Uterus (tissue), 4 donors: ENCODE data around the gene DPYSL5. TPM values are rescaled to one million over a fixed set of nuclear protein-coding genes. Genes with fewer than 3 reads are reported as not detected.

Experiments
- DNase-seq, 2 donors: peaks; one replicate each; pipeline ENCODE4 v3.0.0-alpha.2; 2019 to 2020
- H3K27ac ChIP-seq, 2 donors: fragments of 200-600 bp; sonication (generic); 1 replicate in 1 of 2; 2 replicates in 1 of 2; pipeline ENCODE4 v1.5.1; 2016 to 2018
- H3K27me3 ChIP-seq, 2 donors: fragments of 200-600 bp; sonication (generic); one replicate each; pipeline ENCODE4 v1.5.1; 2018 to 2019; ENCODE audit warnings: control low read depth in 1 of 2
- H3K36me3 ChIP-seq, 2 donors: fragments of 200-600 bp; sonication (generic); one replicate each; pipeline ENCODE4 v1.5.1; 2019; ENCODE audit warnings: control low read depth in 1 of 2
- H3K4me1 ChIP-seq, 2 donors: fragments of 200-600 bp; sonication (generic); one replicate each; pipeline ENCODE4 v1.5.1; 2018 to 2019; ENCODE audit warnings: control low read depth in 1 of 2
- H3K4me3 ChIP-seq, 2 donors: fragments of 200-600 bp; sonication (generic); 1 replicate in 1 of 2; 2 replicates in 1 of 2; pipeline ENCODE4 v1.5.1; 2018 to 2019; ENCODE audit warnings: mild to moderate bottlenecking in 1 of 2
- H3K9me3 ChIP-seq, 2 donors: fragments of 200-600 bp; sonication (generic); one replicate each; pipeline ENCODE4 v1.5.1; 2019; ENCODE audit warnings: control low read depth in 1 of 2
- POLR2A ChIP-seq, 2 donors: fragments of 450-650 bp; IDR thresholded peaks; one replicate each; pipeline ENCODE4 v1.6.1; 2016; ENCODE audit warnings: antibody characterized with exemption in 2 of 2, mild to moderate bottlenecking in 1 of 2, moderate library complexity in 1 of 2
- intact Hi-C: fragments of 100-400 bp; cut with DNase I; formaldehyde crosslinking; loops from one replicate; pipeline ENCODE4 v1.15.1; 2023; ENCODE audit warnings: low total_unique reads
- total RNA-seq, 4 donors: library from RNA; depleted of rRNA in 3 of 4; stranded (reverse); fragments of >200 nt in 3 of 4; gene quantifications; one replicate each; pipeline versions ENCODE4 v1.1.0 to v1.2.4, GENCODE V29; 2014 to 2023
- TF ChIP-seq, protein P1 (sequence below), 4 experiments: fragments of 200-600 bp in 2 of 4; fragments of 450-650 bp in 2 of 4; sonication (generic) in 2 of 4; IDR thresholded peaks; one replicate each; pipeline ENCODE4 v1.5.1; 2016 to 2019; ENCODE audit warnings: antibody characterized with exemption in 4 of 4, mild to moderate bottlenecking in 2 of 4, moderate library complexity in 1 of 4
- donor health status: DM: yes; HTN: yes; CAD: no.

DPYSL5 gene
- total RNA-seq, 4 donors from 2014 or later, result 1.8 TPM; not detected in 3

DNA sequence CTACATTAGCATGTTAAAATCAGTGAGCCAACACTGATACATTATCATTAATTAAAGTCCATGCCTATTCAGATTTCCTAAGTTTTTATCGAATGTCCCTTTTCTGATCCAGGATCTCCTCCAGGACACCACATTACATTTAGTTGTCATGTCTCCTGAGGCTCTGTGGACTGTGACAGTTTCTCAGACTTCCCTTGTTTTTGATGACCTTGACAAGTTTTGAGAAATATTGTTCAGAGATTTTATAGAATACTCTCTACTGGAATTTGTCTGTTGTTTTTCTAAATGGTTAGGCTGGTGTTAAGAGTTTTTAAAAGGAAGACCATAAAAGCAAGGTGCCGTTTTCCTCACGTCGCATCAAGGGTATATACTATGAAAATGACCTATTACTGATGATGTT, 106.2 kb downstream of the DPYSL5 start:
- DNase-seq, result no peak
- Histone ChIP-seq H3K9me3 (no peaks in the 10 kb centered on the region), H3K27me3 (peaks cover 0 to 6% of the 10 kb centered on the region in 2 donors), H3K4me1 (no peaks in the 10 kb centered on the region), H3K4me3 (no peak overlapping the region), H3K36me3 (no peaks in the 10 kb centered on the region), H3K27ac (no peak overlapping the region)
- intact Hi-C loops, result no loop called here
- TF ChIP-seq, protein P1, sequence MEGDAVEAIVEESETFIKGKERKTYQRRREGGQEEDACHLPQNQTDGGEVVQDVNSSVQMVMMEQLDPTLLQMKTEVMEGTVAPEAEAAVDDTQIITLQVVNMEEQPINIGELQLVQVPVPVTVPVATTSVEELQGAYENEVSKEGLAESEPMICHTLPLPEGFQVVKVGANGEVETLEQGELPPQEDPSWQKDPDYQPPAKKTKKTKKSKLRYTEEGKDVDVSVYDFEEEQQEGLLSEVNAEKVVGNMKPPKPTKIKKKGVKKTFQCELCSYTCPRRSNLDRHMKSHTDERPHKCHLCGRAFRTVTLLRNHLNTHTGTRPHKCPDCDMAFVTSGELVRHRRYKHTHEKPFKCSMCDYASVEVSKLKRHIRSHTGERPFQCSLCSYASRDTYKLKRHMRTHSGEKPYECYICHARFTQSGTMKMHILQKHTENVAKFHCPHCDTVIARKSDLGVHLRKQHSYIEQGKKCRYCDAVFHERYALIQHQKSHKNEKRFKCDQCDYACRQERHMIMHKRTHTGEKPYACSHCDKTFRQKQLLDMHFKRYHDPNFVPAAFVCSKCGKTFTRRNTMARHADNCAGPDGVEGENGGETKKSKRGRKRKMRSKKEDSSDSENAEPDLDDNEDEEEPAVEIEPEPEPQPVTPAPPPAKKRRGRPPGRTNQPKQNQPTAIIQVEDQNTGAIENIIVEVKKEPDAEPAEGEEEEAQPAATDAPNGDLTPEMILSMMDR (IDR thresholded peaks at IDR 0.05), result no peak
- TF ChIP-seq POLR2A (IDR thresholded peaks at IDR 0.05), result no peak

DNA sequence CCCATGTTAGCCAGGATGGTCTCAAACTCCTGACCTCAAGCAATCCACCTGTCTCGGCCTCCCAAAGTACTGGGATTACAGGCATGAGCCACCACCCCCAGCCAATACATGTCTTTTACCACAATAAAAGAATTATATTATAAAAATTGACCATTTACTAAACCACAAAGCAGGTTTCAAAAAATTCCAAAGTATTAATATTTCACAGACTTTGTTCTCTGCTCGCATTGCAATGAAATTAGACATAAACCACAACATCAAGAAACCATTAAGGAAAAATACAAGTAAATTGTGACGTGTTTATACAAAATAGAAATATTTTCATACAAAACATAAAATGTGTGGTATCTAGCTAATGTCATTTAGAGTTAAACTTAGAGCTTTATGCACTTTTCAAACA, 109.1 kb downstream of the DPYSL5 start:
- Histone ChIP-seq H3K4me3 (no peak overlapping the region), H3K36me3 (no peaks in the 10 kb centered on the region), H3K27ac (no peak overlapping the region), H3K9me3 (no peaks in the 10 kb centered on the region), H3K4me1 (no peaks in the 10 kb centered on the region), H3K27me3 (peaks cover 0 to 6% of the 10 kb centered on the region in 2 donors)
- TF ChIP-seq POLR2A (IDR thresholded peaks at IDR 0.05), result no peak
- TF ChIP-seq, protein P1 (IDR thresholded peaks at IDR 0.05), result no peak
- intact Hi-C loops, result no loop called here
- no peak for DNase-seq

DNA sequence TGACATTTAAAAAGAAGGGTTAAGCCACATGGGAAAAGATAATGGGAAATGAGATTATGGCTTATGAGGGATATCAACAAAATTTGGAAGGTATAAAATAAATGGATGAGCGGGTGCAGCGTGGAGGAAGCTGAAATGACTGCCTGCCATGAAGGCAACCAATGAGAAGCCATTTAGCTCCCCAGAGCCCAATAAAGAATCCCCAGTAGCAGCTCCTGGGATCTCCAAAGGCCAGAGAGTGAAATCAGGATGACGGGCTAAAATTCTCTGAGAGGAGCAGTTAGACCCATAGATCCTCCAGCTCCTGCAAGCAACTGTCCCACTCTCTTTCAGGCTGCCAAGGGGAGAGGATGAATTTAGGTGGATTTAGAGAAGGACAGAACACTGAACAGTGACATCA, 109.6 kb downstream of the DPYSL5 start:
- Histone ChIP-seq H3K4me1 (no peaks in the 10 kb centered on the region), H3K9me3 (no peaks in the 10 kb centered on the region), H3K36me3 (no peaks in the 10 kb centered on the region), H3K27me3 (peaks cover 0 to 6% of the 10 kb centered on the region in 2 donors), H3K4me3 (no peak overlapping the region), H3K27ac (no peak overlapping the region)
- no peak for TF ChIP-seq POLR2A (IDR thresholded peaks at IDR 0.05)
- TF ChIP-seq, protein P1 (IDR thresholded peaks at IDR 0.05), result no peak
- DNase-seq, result no peak
- intact Hi-C loops, result no loop called here

DNA sequence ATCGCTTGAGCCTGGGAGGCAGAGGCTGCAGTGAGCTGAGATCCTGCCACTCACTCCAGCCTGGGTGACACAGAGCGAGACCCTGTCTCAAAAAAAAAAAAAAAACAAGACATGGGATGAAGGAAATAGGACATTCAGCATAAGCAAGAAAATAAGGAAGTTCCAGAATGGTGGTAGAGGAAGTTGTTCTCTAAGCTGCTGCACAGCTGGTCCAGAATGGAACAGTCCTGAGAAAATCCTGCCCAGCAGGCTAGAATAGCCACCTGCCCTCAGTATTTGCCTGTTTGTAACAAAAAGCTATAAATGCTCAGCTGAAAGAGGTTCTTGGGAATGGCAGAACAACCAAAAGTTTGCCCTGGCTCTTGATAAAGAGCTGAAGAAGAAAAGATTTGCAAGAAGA, 111.4 kb downstream of the DPYSL5 start:
- Histone ChIP-seq H3K27ac (no peak overlapping the region), H3K9me3 (no peaks in the 10 kb centered on the region), H3K36me3 (no peaks in the 10 kb centered on the region), H3K4me1 (no peaks in the 10 kb centered on the region), H3K27me3 (peaks cover 0 to 6% of the 10 kb centered on the region in 2 donors), H3K4me3 (no peak overlapping the region)
- TF ChIP-seq, protein P1 (IDR thresholded peaks at IDR 0.05), result no peak
- no peak for TF ChIP-seq POLR2A (IDR thresholded peaks at IDR 0.05)
- DNase-seq, result no peak
- intact Hi-C loops, result no loop called here

DNA sequence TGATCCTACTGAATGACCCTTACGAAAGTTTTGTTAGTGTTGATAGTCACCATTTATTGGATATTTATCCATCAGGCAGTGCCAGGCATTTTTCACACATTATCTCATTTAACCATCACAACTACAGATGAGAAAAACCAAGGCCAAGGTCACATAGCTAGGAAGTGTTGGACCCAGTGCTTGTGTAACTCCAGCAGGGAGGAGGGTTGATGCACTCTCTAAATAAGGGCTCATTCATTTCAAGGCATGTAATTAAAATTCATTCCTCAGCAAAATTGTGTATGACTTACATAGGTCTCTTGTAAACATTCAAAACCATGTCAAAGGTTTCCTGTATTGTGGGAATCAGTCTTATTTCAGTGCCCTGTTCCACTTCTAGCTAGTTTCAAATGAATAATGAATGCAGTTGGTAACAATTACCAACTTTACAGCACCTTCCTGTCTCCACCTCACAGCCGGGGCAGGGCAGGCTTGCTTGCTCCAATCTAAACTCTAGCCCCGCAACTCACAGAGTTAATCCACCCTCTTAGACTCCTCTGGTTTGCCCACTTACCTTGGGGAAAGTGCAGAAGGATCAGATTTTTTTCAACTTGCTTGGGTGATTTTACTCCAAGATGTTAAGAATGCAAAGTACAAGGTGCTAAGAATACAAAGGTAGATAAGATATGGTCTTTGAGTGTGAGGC, 116.7 kb downstream of the DPYSL5 start:
- H3K9me3 ChIP-seq, result no peaks in the 10 kb centered on the region
- no peak overlapping the region for H3K27ac ChIP-seq
- H3K27me3 ChIP-seq, result no peaks in the 10 kb centered on the region
- H3K4me1 ChIP-seq, result no peaks in the 10 kb centered on the region
- H3K4me3 ChIP-seq, result no peak overlapping the region
- TF ChIP-seq, protein P1 (IDR thresholded peaks at IDR 0.05), result no peak
- no peak for TF ChIP-seq POLR2A (IDR thresholded peaks at IDR 0.05)
- no peaks in the 10 kb centered on the region for H3K36me3 ChIP-seq
- intact Hi-C loops, result loop anchor here (5.0 kb wide), 1 partner anchor 53 kb away; no protein-coding TSS in a partner anchor
- DNase-seq, result no peak
